A549 (cell line): ENCODE data around the gene NPBWR2. TPM values are rescaled to one million over a fixed set of nuclear protein-coding genes. Genes with fewer than 3 reads are reported as not detected.

ENCODE experiments used
- ATAC-seq, 2 experiments: fragments of 200-7000 bp in 1 of 2; fragments of >200 bp in 1 of 2; cut with Nextera tagmentation in 1 of 2; cut with Tn5 transposase in 1 of 2; 3 replicates each; pipeline versions ENCODE4 v1.8.0 to v1.9.1; 2018 to 2020; ENCODE audit warnings: mild to moderate bottlenecking in 1 of 2, moderate library complexity in 1 of 2
- CTCF ChIA-PET: fragments of 300-600 bp; sonication (Branson Sonifier 250); formaldehyde crosslinking; extraction: SDS; loops from one replicate; lab custom pipeline; 2021; ENCODE audit warnings: antibody characterized with exemption, inconsistent platforms; lab: Yijun Ruan, JAX
- POLR2A ChIA-PET: fragments of 350-600 bp; formaldehyde crosslinking; extraction: SDS; loops from one replicate; lab custom pipeline; 2021; ENCODE audit warnings: antibody characterized with exemption, inconsistent platforms; lab: Yijun Ruan, JAX
- DNase-seq, 2 experiments: peaks; one replicate each; pipeline versions ENCODE4 v3.0.0 to v3.0.0-alpha.2; 2011 to 2016; ENCODE audit warnings: low read depth in 1 of 2, low spot score in 1 of 2
- FAIRE-seq: peaks from 2 replicates; lab custom pipeline; 2011; peaks lifted over from hg19 to GRCh38; lab: Jason Lieb, UNC
- H3K27ac ChIP-seq, 2 experiments: fragments of >200 bp; sonication (Bioruptor Twin); formaldehyde crosslinking; 3 replicates each; pipeline ENCODE4 v1.5.1; 2016 to 2017
- H3K4me1 ChIP-seq: fragments of >200 bp; sonication (Bioruptor Twin); formaldehyde crosslinking; 3 replicates; pipeline ENCODE4 v1.6.1; 2016
- H3K4me2 ChIP-seq: fragments of >200 bp; sonication (Bioruptor Twin); formaldehyde crosslinking; 3 replicates; pipeline ENCODE4 v1.6.1; 2016
- H3K4me3 ChIP-seq: fragments of >200 bp; sonication (Bioruptor Twin); formaldehyde crosslinking; 3 replicates; pipeline ENCODE4 v1.5.1; 2016
- H3K9me3 ChIP-seq: fragments of >200 bp; sonication (Bioruptor Twin); formaldehyde crosslinking; 3 replicates; pipeline ENCODE4 v1.6.1; 2016
- CBX8 ChIP-seq: fragments of 200-600 bp; sonication (generic); IDR thresholded peaks from 2 replicates; pipeline ENCODE4 v1.6.1; 2016
- CHD4 ChIP-seq: fragments of 200-600 bp; sonication (generic); IDR thresholded peaks from 2 replicates; pipeline ENCODE4 v1.6.1; 2016; ENCODE audit warnings: antibody characterized with exemption, mild to moderate bottlenecking, borderline replicate concordance
- EHF ChIP-seq: fragments of 250-450 bp; sonication (Bioruptor Pico); IDR thresholded peaks from 2 replicates; pipeline ENCODE4 v1.5.0; 2020; ENCODE audit warnings: mild to moderate bottlenecking
- ESRRA ChIP-seq: fragments of 150-350 bp; IDR thresholded peaks from 2 replicates; pipeline ENCODE4 v1.6.1; 2014; ENCODE audit warnings: mild to moderate bottlenecking, low read length, borderline replicate concordance
- FOSB ChIP-seq: fragments of 250-450 bp; sonication (Bioruptor Pico); IDR thresholded peaks from 2 replicates; pipeline ENCODE4 v1.5.0; 2020; ENCODE audit warnings: mild to moderate bottlenecking, moderate library complexity
- FOSL2 ChIP-seq, 2 experiments: fragments of 450-650 bp in 1 of 2; fragments of >200 bp in 1 of 2; sonication (Bioruptor Twin) in 1 of 2; formaldehyde crosslinking; IDR thresholded peaks; 2 replicates each; pipeline versions ENCODE4 v1.5.0 to v1.6.1; 2016 to 2020; ENCODE audit warnings: mild to moderate bottlenecking in 1 of 2, moderate library complexity in 1 of 2
- FOXS1 ChIP-seq: fragments of 250-450 bp; sonication (Bioruptor Pico); IDR thresholded peaks from 2 replicates; pipeline ENCODE4 v1.5.0; 2020; ENCODE audit warnings: mild to moderate bottlenecking, moderate library complexity
- HDAC2 ChIP-seq: fragments of 200-600 bp; sonication (generic); IDR thresholded peaks from 2 replicates; pipeline ENCODE4 v1.6.1; 2016
- HEYL ChIP-seq: fragments of 250-450 bp; sonication (Bioruptor Pico); IDR thresholded peaks from 2 replicates; pipeline ENCODE4 v1.8.0; 2021; ENCODE audit warnings: mild to moderate bottlenecking, moderate library complexity
- HOXA7 ChIP-seq: fragments of 250-450 bp; sonication (Bioruptor Pico); IDR thresholded peaks from 2 replicates; pipeline ENCODE4 v1.5.0; 2020; ENCODE audit warnings: mild to moderate bottlenecking, moderate library complexity
- HOXB13 ChIP-seq: fragments of 250-450 bp; sonication (Bioruptor Pico); IDR thresholded peaks from 2 replicates; pipeline ENCODE4 v1.5.0; 2020; ENCODE audit warnings: low read depth, mild to moderate bottlenecking, moderate library complexity
- MAZ ChIP-seq: fragments of 150-350 bp; IDR thresholded peaks from 2 replicates; pipeline ENCODE4 v1.6.1; 2014; ENCODE audit warnings: antibody characterized with exemption, low read depth, low read length, borderline replicate concordance
- NFE2L2 ChIP-seq: fragments of 150-350 bp; conservative IDR thresholded peaks from 2 replicates; pipeline ENCODE4 v1.6.1; 2014; ENCODE audit warnings: low read length
- POLR2A ChIP-seq: IDR thresholded peaks from 2 replicates; pipeline ENCODE4 v1.6.1; 2012; ENCODE audit warnings: mild to moderate bottlenecking, low read length
- RCOR1 ChIP-seq: fragments of 150-350 bp; IDR thresholded peaks from 2 replicates; pipeline ENCODE4 v1.6.1; 2014; ENCODE audit warnings: antibody characterized with exemption, low read length, low read depth
- SMC3 ChIP-seq: fragments of >200 bp; sonication (Bioruptor Twin); formaldehyde crosslinking; IDR thresholded peaks from 3 replicates; pipeline ENCODE4 v1.6.1; 2018; ENCODE audit warnings: inconsistent platforms
- SREBF2 ChIP-seq: fragments of 450-650 bp; IDR thresholded peaks from 2 replicates; pipeline ENCODE4 v1.6.1; 2014; ENCODE audit warnings: mild to moderate bottlenecking, moderate library complexity
- TFCP2L1 ChIP-seq: fragments of 250-450 bp; sonication (Bioruptor Pico); IDR thresholded peaks from 2 replicates; pipeline ENCODE4 v1.5.0; 2021; ENCODE audit warnings: mild to moderate bottlenecking
- ZC3H11A ChIP-seq: fragments of 450-650 bp; IDR thresholded peaks from 2 replicates; pipeline ENCODE4 v1.6.1; 2014; ENCODE audit warnings: antibody characterized with exemption, mild to moderate bottlenecking
- ZNF302 ChIP-seq: fragments of 250-450 bp; sonication (Bioruptor Pico); IDR thresholded peaks from 2 replicates; pipeline ENCODE4 v1.9.0; 2021; ENCODE audit warnings: inconsistent platforms, mild to moderate bottlenecking, moderate library complexity
- WGBS: methylation state at CpG from one replicate; pipeline ENCODE4 v1.1.6; 2017; ENCODE audit errors: missing lambda C conversion rate; 5-methylcytosine and 5-hydroxymethylcytosine counted together
- polyA plus RNA-seq, 4 experiments: library from polyadenylated mRNA; depleted of rRNA in 3 of 4; stranded (reverse); fragments of >200 nt; fragmentation: RNase III in 1 of 4; extraction: RNeasy Plus Mini Kit Qiagen cat#74134 plus additional on column Dnase treatment in 1 of 4; gene quantifications; 2 replicates in 3 of 4; 3 replicates in 1 of 4; pipeline ENCODE4 v1.2.3, GENCODE V29; 2011 to 2017
- TF ChIP-seq, protein P1 (sequence below): fragments of >200 bp; sonication (Bioruptor Twin); formaldehyde crosslinking; IDR thresholded peaks from 3 replicates; pipeline ENCODE4 v1.5.1; 2016
- TF ChIP-seq, protein P2 (sequence below): fragments of >200 bp; sonication (Bioruptor Twin); formaldehyde crosslinking; IDR thresholded peaks from 2 replicates; pipeline ENCODE4 v1.6.1; 2016
- TF ChIP-seq, protein P3 (sequence below): IDR thresholded peaks from 2 replicates; pipeline ENCODE4 v1.6.1; 2012
- TF ChIP-seq, protein P4 (sequence below): fragments of 200-600 bp; sonication (generic); IDR thresholded peaks from 2 replicates; pipeline ENCODE4 v1.6.1; 2016; ENCODE audit warnings: antibody characterized with exemption, mild to moderate bottlenecking, moderate library complexity
- TF ChIP-seq, protein P5 (sequence below): fragments of 450-650 bp; IDR thresholded peaks from 2 replicates; pipeline ENCODE4 v1.6.1; 2014; ENCODE audit warnings: antibody characterized with exemption

NPBWR2 gene
- polyA plus RNA-seq, 2 of the 4 experiments (the other 2 are of a cell fraction) = not detected

DNA sequence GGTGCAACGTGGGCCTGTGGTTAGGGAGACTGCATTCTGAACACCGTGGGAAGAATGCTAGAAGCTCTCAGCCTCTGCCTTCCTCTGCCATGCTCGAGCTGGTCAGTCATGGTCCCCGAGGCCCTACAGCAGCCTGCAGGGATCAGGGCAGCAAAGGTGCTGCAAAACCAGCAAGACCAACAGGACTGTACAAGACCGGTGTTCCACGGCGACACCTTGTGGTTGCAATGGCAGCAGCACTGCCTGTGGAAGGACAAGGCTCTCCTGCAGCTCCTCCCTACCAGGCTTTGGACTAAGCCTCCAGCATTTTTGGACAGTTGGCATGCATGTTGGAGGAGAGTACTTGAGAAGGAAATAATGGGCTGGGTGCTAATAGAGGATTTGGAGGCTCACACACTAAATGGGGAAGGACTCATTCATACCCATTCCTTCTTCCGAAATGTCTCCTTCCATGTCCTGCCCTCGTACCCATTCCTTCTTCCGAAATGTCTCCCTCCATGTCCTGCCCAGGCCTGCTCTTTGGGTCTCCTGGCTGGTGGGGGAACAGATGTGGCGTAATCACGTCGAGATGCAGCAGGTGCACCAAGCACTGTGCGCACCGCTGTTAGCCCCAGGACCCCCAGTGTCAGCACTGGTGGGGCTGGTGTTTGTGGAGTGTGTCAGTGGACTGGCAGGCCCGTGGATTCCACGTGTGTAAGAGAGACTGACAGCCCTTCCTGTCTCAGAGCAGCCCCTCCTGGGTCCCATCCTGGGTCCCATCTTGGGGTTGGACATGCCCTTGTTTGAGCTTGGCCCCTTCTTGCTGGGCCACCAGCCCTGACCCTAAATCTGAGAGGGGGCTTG, 38.3 kb upstream of the NPBWR2 start (continued):
- TF ChIP-seq ESRRA = no peak
- TF ChIP-seq ZC3H11A = no peak

DNA sequence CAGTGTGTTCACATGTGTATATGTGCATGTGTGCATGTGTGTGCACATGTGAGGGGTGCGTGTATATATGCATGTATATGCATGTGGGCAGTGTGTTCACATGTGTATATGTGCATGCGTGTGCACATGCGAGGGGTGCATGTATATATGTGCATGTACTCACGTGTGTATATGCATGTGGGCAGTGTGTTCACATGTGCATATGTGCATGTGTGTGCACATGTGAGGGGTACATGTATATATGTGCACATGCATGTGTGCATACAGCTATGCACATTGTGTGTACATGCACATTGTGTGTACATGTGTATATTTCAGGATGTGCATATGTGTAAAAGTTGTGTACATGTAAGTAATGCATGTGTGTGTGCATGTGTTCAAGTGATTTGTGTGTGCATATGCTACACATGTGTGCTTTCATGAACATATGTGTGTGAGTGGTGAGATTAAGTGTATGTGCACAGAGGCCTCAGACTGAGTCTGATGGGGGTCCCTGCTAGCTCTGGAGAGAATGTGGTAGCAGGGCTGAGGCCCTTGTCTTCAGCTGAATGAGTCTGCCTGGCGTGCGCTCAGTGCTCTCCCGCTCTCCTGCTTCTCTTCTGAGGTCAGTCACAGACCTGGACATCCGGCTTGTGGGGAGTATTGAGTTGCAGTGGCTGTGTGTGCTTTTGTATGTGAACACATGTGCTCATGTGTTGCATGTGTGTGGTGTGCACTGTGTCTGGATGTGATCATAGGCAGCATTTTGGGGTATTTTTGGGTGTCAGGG, 37.0 kb upstream of the NPBWR2 start:
- no peaks in the 10 kb centered on the region for H3K4me1 ChIP-seq
- H3K27ac ChIP-seq = no peak overlapping the region
- DNase-seq = no peak
- peaks cover 20% of the 10 kb centered on the region for H3K9me3 ChIP-seq
- no peak for ATAC-seq
- ChIA-PET POLR2A (no interaction called here), CTCF (interaction anchor here (1.0 to 2.0 kb wide), 5 partner anchors 10 to 60 kb away, joined by 3 to 9 read pairs (median 3); partner anchors contain the start of gene LKAAEAR1)
- 48% methylated on average over 8 of the region's 8 CpGs for WGBS
- FAIRE-seq = no peak
- no peak overlapping the region for H3K4me3 ChIP-seq
- no peak overlapping the region for H3K4me2 ChIP-seq
- TF ChIP-seq HOXA7 (CRISPR knock-in tag) = no peak
- no peak for TF ChIP-seq FOSL2 (IDR thresholded peaks at IDR 0.05)
- TF ChIP-seq FOSL2 (CRISPR knock-in tag; IDR thresholded peaks at IDR 0.05) = no peak
- TF ChIP-seq, protein P1, sequence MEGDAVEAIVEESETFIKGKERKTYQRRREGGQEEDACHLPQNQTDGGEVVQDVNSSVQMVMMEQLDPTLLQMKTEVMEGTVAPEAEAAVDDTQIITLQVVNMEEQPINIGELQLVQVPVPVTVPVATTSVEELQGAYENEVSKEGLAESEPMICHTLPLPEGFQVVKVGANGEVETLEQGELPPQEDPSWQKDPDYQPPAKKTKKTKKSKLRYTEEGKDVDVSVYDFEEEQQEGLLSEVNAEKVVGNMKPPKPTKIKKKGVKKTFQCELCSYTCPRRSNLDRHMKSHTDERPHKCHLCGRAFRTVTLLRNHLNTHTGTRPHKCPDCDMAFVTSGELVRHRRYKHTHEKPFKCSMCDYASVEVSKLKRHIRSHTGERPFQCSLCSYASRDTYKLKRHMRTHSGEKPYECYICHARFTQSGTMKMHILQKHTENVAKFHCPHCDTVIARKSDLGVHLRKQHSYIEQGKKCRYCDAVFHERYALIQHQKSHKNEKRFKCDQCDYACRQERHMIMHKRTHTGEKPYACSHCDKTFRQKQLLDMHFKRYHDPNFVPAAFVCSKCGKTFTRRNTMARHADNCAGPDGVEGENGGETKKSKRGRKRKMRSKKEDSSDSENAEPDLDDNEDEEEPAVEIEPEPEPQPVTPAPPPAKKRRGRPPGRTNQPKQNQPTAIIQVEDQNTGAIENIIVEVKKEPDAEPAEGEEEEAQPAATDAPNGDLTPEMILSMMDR = no peak
- TF ChIP-seq TFCP2L1 (CRISPR knock-in tag) = no peak
- no peak for TF ChIP-seq FOSB (CRISPR knock-in tag)
- no peak for TF ChIP-seq SMC3
- no peak for TF ChIP-seq HEYL
- no peak for TF ChIP-seq MAZ
- TF ChIP-seq, protein P2, sequence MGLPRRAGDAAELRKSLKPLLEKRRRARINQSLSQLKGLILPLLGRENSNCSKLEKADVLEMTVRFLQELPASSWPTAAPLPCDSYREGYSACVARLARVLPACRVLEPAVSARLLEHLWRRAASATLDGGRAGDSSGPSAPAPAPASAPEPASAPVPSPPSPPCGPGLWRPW = no peak
- TF ChIP-seq HOXB13 = no peak
- TF ChIP-seq RCOR1 = no peak
- no peak for TF ChIP-seq ZNF302 (CRISPR knock-in tag)
- no peak for TF ChIP-seq SREBF2
- TF ChIP-seq HDAC2 = no peak
- TF ChIP-seq EHF = no peak
- no peak for TF ChIP-seq NFE2L2
- TF ChIP-seq ESRRA = no peak

DNA sequence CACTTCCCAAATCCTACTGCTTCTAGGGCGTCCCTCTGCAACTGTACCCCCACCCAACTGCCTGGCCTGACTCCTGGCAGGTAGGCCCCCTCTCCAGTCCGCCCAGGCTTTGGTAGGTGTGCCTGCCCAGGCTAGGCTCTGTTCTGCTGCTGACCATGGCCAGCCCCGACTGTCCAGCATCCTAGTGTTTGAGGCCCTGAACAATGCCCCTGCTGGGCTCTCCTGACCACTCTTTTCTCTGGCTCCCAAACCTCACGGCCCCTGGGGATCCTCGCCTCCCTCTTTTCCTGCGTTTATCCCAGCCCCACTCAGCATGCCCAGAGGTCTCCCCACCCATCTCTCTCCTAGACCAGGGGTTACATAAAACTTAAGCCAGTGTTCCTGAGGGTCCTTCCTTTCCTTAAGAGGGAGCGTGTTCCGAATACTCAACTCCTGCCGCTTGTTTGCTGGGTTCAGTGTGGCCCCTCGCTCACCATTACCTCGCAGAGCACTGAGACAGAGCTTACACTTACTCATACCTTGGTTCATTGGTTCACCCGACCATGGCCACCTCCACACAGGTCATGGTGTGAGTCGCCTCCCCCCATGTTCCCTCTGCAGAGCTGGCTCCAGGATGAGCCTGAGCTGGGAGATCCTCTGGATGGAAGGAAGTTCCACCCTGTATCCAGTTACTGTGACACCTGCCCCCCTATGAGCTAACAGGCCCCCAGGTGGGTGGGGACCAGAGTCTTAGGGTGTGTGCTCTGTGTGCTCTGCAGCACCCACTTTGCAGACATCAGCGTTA, 35.8 kb upstream of the NPBWR2 start:
- no peak for ATAC-seq
- H3K9me3 ChIP-seq = peaks cover 20% of the 10 kb centered on the region
- DNase-seq = no peak
- H3K27ac ChIP-seq = no peak overlapping the region
- WGBS = 34% methylated on average over 14 of the region's 14 CpGs
- no peak overlapping the region for H3K4me2 ChIP-seq
- FAIRE-seq = no peak
- ChIA-PET POLR2A (no interaction called here), CTCF (interaction anchor here (1.0 to 2.4 kb wide), 2 partner anchors 12 to 41 kb away, joined by 3 to 10 read pairs; no protein-coding TSS in a partner anchor)
- H3K4me3 ChIP-seq = no peak overlapping the region
- H3K4me1 ChIP-seq = no peaks in the 10 kb centered on the region
- no peak for TF ChIP-seq CBX8
- TF ChIP-seq, protein P3, sequence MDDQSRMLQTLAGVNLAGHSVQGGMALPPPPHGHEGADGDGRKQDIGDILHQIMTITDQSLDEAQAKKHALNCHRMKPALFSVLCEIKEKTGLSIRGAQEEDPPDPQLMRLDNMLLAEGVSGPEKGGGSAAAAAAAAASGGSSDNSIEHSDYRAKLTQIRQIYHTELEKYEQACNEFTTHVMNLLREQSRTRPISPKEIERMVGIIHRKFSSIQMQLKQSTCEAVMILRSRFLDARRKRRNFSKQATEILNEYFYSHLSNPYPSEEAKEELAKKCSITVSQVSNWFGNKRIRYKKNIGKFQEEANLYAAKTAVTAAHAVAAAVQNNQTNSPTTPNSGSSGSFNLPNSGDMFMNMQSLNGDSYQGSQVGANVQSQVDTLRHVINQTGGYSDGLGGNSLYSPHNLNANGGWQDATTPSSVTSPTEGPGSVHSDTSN = no peak
- TF ChIP-seq, protein P4, sequence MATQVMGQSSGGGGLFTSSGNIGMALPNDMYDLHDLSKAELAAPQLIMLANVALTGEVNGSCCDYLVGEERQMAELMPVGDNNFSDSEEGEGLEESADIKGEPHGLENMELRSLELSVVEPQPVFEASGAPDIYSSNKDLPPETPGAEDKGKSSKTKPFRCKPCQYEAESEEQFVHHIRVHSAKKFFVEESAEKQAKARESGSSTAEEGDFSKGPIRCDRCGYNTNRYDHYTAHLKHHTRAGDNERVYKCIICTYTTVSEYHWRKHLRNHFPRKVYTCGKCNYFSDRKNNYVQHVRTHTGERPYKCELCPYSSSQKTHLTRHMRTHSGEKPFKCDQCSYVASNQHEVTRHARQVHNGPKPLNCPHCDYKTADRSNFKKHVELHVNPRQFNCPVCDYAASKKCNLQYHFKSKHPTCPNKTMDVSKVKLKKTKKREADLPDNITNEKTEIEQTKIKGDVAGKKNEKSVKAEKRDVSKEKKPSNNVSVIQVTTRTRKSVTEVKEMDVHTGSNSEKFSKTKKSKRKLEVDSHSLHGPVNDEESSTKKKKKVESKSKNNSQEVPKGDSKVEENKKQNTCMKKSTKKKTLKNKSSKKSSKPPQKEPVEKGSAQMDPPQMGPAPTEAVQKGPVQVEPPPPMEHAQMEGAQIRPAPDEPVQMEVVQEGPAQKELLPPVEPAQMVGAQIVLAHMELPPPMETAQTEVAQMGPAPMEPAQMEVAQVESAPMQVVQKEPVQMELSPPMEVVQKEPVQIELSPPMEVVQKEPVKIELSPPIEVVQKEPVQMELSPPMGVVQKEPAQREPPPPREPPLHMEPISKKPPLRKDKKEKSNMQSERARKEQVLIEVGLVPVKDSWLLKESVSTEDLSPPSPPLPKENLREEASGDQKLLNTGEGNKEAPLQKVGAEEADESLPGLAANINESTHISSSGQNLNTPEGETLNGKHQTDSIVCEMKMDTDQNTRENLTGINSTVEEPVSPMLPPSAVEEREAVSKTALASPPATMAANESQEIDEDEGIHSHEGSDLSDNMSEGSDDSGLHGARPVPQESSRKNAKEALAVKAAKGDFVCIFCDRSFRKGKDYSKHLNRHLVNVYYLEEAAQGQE = no peak
- TF ChIP-seq ZNF302 (CRISPR knock-in tag) = no peak
- TF ChIP-seq POLR2A = no peak
- no peak for TF ChIP-seq ESRRA
- TF ChIP-seq FOSB (CRISPR knock-in tag) = no peak
- no peak for TF ChIP-seq FOXS1
- TF ChIP-seq CHD4 = no peak
- TF ChIP-seq, protein P5, sequence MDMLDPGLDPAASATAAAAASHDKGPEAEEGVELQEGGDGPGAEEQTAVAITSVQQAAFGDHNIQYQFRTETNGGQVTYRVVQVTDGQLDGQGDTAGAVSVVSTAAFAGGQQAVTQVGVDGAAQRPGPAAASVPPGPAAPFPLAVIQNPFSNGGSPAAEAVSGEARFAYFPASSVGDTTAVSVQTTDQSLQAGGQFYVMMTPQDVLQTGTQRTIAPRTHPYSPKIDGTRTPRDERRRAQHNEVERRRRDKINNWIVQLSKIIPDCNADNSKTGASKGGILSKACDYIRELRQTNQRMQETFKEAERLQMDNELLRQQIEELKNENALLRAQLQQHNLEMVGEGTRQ = no peak
